Left lung (tissue), 10 donors: ENCODE results near the gene TNS3. TPM values are rescaled to one million over a fixed set of nuclear protein-coding genes. Genes with fewer than 3 reads are reported as not detected.

Source experiments
- ATAC-seq: fragments of 200-7000 bp; cut with Tn5 transposase; one replicate; pipeline ENCODE4 v1.9.1; 2020; ENCODE audit warnings: moderate library complexity
- DNase-seq, 4 donors: peaks; one replicate each; pipeline ENCODE4 v3.0.0-alpha.2; 2013 to 2020
- H3K27ac ChIP-seq, 2 donors: fragments of 200-600 bp; sonication (generic) in 1 of 2; one replicate each; pipeline versions ENCODE4 v1.5.0 to v1.8.0; 2020 to 2021
- H3K27me3 ChIP-seq, 2 donors: fragments of 200-600 bp; sonication (generic) in 1 of 2; one replicate each; pipeline versions ENCODE4 v1.5.0 to v1.8.0; 2020 to 2021
- H3K36me3 ChIP-seq, 2 donors: fragments of 200-600 bp; sonication (generic) in 1 of 2; one replicate each; pipeline versions ENCODE4 v1.5.0 to v1.8.0; 2020 to 2021
- H3K4me1 ChIP-seq, 2 donors: fragments of 200-600 bp; one replicate each; pipeline ENCODE4 v1.8.0; 2021
- H3K4me3 ChIP-seq, 2 donors: fragments of 200-600 bp; sonication (generic) in 1 of 2; one replicate each; pipeline versions ENCODE4 v1.5.0 to v1.8.0; 2020 to 2021; ENCODE audit warnings: mild to moderate bottlenecking in 1 of 2
- H3K9me3 ChIP-seq, 2 donors: fragments of 200-600 bp; sonication (generic) in 1 of 2; one replicate each; pipeline versions ENCODE4 v1.5.0 to v1.8.0; 2020 to 2021
- CTCF ChIP-seq, 2 donors: fragments of 200-600 bp; sonication (generic) in 1 of 2; IDR thresholded peaks; one replicate each; pipeline versions ENCODE4 v1.5.0 to v1.8.0; 2021; ENCODE audit warnings: antibody characterized with exemption in 2 of 2
- intact Hi-C, 2 donors: fragments of 100-400 bp; cut with DNase I; formaldehyde crosslinking; loops; one replicate each; pipeline versions ENCODE4 v1.11.2 to v1.14.2; 2022
- polyA plus RNA-seq, 6 donors: library from polyadenylated mRNA; unstranded; fragments of 120-200 nt; gene quantifications; one replicate each; pipeline ENCODE4 v1.2.1, GENCODE V29; 2013; ENCODE audit not compliant: insufficient read length in 6 of 6
- total RNA-seq, 2 donors: library from RNA; stranded (reverse); fragmentation: NEBNext Ultra II Directional; extraction: Animal tissue kit (Norgen Biotek cat#: 25700); gene quantifications; one replicate each; pipeline ENCODE4 v1.2.1, GENCODE V29; 2021
- donor health status: DM: no; HTN: yes; CAD: no.
- donor health status: DM: no; HTN: no; CAD: no.

TNS3 gene
- total and polyA plus RNA-seq, 8 donors: 86.3 to 151 (median 97.8) TPM

- no peak overlapping the region for H3K27ac ChIP-seq
- DNase-seq (no peak), ATAC-seq (no peak)
- H3K9me3 ChIP-seq: no peaks in the 10 kb centered on the region
- H3K4me1 ChIP-seq: peaks cover 0 to 8% of the 10 kb centered on the region in 2 donors
- H3K4me3 ChIP-seq: no peak overlapping the region
- no peaks in the 10 kb centered on the region for H3K27me3 ChIP-seq
- no peak for TF ChIP-seq CTCF (IDR thresholded peaks at IDR 0.05)
- intact Hi-C loops: no loop called here
- H3K36me3 ChIP-seq: peaks cover 0 to 27% of the 10 kb centered on the region in 2 donors
Measured at GRCh38 chr7:47440320-47440719, 141.6 kb downstream of the TNS3 start.

GRCh38 chr7:47439181-47439667, 142.7 kb downstream of the TNS3 start:
- TF ChIP-seq CTCF (IDR thresholded peaks at IDR 0.05): no peak

GRCh38 chr7:47438411-47439029, 143.4 kb downstream of the TNS3 start:
- no peak for ATAC-seq

More at GRCh38 chr7:47439181-47439667, 142.7 kb downstream of the TNS3 start:
- Histone ChIP-seq H3K4me3 (no peak overlapping the region), H3K4me1 (peaks cover 0 to 6% of the 10 kb centered on the region in 2 donors), H3K27ac (no peak overlapping the region), H3K9me3 (no peaks in the 10 kb centered on the region), H3K36me3 (peaks cover 0 to 38% of the 10 kb centered on the region in 2 donors), H3K27me3 (no peaks in the 10 kb centered on the region)
- intact Hi-C loops: no loop called here
- no peak for DNase-seq
- ATAC-seq: no peak

GRCh38 chr7:47435889-47436312, 146.0 kb downstream of the TNS3 start:
- ATAC-seq (peak; percentile 83), DNase-seq (peak in 3 of 4 donors; percentile 48 to 67 (median 58))
- Histone ChIP-seq H3K36me3 (peaks cover 0 to 60% of the 10 kb centered on the region in 2 donors), H3K27me3 (no peaks in the 10 kb centered on the region), H3K9me3 (no peaks in the 10 kb centered on the region), H3K4me3 (no peak overlapping the region), H3K4me1 (peaks cover 0 to 6% of the 10 kb centered on the region in 2 donors), H3K27ac (no peak overlapping the region)
- peak; percentile 43 to 69 for TF ChIP-seq CTCF (IDR thresholded peaks at IDR 0.05)
- intact Hi-C loops: no loop called here

More at GRCh38 chr7:47438411-47439029, 143.4 kb downstream of the TNS3 start:
- H3K27me3 ChIP-seq: no peaks in the 10 kb centered on the region
- intact Hi-C loops: no loop called here
- H3K9me3 ChIP-seq: no peaks in the 10 kb centered on the region
- H3K27ac ChIP-seq: no peak overlapping the region
- no peak for DNase-seq
- no peak overlapping the region for H3K4me3 ChIP-seq
- H3K36me3 ChIP-seq: peaks cover 0 to 43% of the 10 kb centered on the region in 2 donors
- peaks cover 0 to 6% of the 10 kb centered on the region in 2 donors for H3K4me1 ChIP-seq
- TF ChIP-seq CTCF (IDR thresholded peaks at IDR 0.05): no peak

- intact Hi-C loops: no loop called here
- no peak overlapping the region for H3K27ac ChIP-seq
Measured at GRCh38 chr7:47433564-47433895, 148.4 kb downstream of the TNS3 start.

More at GRCh38 chr7:47433564-47433895, 148.4 kb downstream of the TNS3 start:
- ATAC-seq (no peak), DNase-seq (no peak)
- H3K4me3 ChIP-seq: no peak overlapping the region
- peaks cover 0 to 6% of the 10 kb centered on the region in 2 donors for H3K4me1 ChIP-seq
- H3K27me3 ChIP-seq: no peaks in the 10 kb centered on the region
- H3K36me3 ChIP-seq: peaks cover 0 to 54% of the 10 kb centered on the region in 2 donors
- no peaks in the 10 kb centered on the region for H3K9me3 ChIP-seq
- no peak for TF ChIP-seq CTCF (IDR thresholded peaks at IDR 0.05)
